Sigmoid colon (tissue), 7 donors: ENCODE data around the gene PANK4. TPM values are rescaled to one million over a fixed set of nuclear protein-coding genes. Genes with fewer than 3 reads are reported as not detected.
"Not testable (repeated sequence)": the region's sequence is repeated elsewhere in the genome, so short reads cannot be mapped to it uniquely, and the experiment has no call there.

ENCODE experiments used
- DNase-seq: peaks from one replicate; pipeline ENCODE4 v3.0.0-alpha.2; 2019
- H3K27ac ChIP-seq, 4 donors: fragments of 200-600 bp; sonication (generic); one replicate each; pipeline ENCODE4 v1.5.1; 2016 to 2019; ENCODE audit warnings: mild to moderate bottlenecking in 1 of 4
- H3K27me3 ChIP-seq, 3 donors: fragments of 200-600 bp; sonication (generic); one replicate each; pipeline ENCODE4 v1.5.1; 2019; ENCODE audit warnings: mild to moderate bottlenecking in 1 of 3
- H3K36me3 ChIP-seq, 4 donors: fragments of 200-600 bp; sonication (generic); one replicate each; pipeline ENCODE4 v1.5.1; 2016 to 2019
- H3K4me1 ChIP-seq, 4 donors: fragments of 200-600 bp; sonication (generic); one replicate each; pipeline ENCODE4 v1.5.1; 2017 to 2019
- H3K4me3 ChIP-seq, 4 donors: fragments of 200-600 bp; sonication (generic); one replicate each; pipeline ENCODE4 v1.5.1; 2017 to 2019; ENCODE audit warnings: mild to moderate bottlenecking in 2 of 4, moderate library complexity in 1 of 4
- H3K9me3 ChIP-seq, 4 donors: fragments of 200-600 bp in 3 of 4; sonication (generic) in 3 of 4; one replicate each; pipeline versions ENCODE4 v1.5.1 to v1.6.1; 2013 to 2019
- EP300 ChIP-seq, 4 donors: sonication (generic); formaldehyde crosslinking; IDR thresholded peaks; one replicate each; pipeline ENCODE4 v1.6.1; 2017; ENCODE audit warnings: antibody characterized with exemption in 4 of 4
- POLR2A ChIP-seq, 2 donors: fragments of 450-650 bp; IDR thresholded peaks; one replicate each; pipeline ENCODE4 v1.6.1; 2016; ENCODE audit warnings: antibody characterized with exemption in 2 of 2, mild to moderate bottlenecking in 2 of 2, moderate library complexity in 2 of 2
- POLR2AphosphoS5 ChIP-seq, 4 donors: sonication (generic); formaldehyde crosslinking; IDR thresholded peaks; one replicate each; pipeline ENCODE4 v1.6.1; 2017; ENCODE audit warnings: antibody characterized with exemption in 4 of 4
- WGBS, 2 donors: extraction: QIAGEN DNeasy Blood & Tissue Kit; methylation state at CpG; one replicate each; pipeline ENCODE4 v1.1.7; 2013; 5-methylcytosine and 5-hydroxymethylcytosine counted together
- intact Hi-C: fragments of 100-400 bp; cut with DNase I; formaldehyde crosslinking; loops from one replicate; pipeline ENCODE4 v1.15.1; 2023
- polyA plus RNA-seq, 3 donors: library from polyadenylated mRNA; stranded (reverse); fragments of 200-250 nt; gene quantifications; one replicate each; pipeline ENCODE4 v1.2.3, GENCODE V29; 2013
- total RNA-seq, 4 donors: library from RNA; depleted of rRNA; stranded (reverse); fragments of >200 nt; gene quantifications; one replicate each; pipeline ENCODE4 v1.1.0, GENCODE V29; 2016
- TF ChIP-seq, protein P1 (sequence below), 4 experiments: fragments of 450-650 bp in 3 of 4; fragments of 200-600 bp in 1 of 4; IDR thresholded peaks; one replicate each; pipeline ENCODE4 v1.5.1; 2016 to 2019; ENCODE audit warnings: antibody characterized with exemption in 4 of 4, mild to moderate bottlenecking in 3 of 4, moderate library complexity in 2 of 4
- donor health status: healthy with polysubstance abuse.
- donor health status: Bipolar disorder and iron deficiency.
- donor health status: healthy.

Gene PANK4
- total and polyA plus RNA-seq, 7 donors = 11.4 to 37.7 (median 25.4) TPM

- H3K9me3 ChIP-seq = no peaks in the 10 kb centered on the region
- H3K27ac ChIP-seq = no peak overlapping the region
- peaks cover 0 to 5% (median 0%) of the 10 kb centered on the region in 4 donors for H3K4me1 ChIP-seq
- peaks cover 0 to 77% (median 47%) of the 10 kb centered on the region in 3 donors for H3K27me3 ChIP-seq
- WGBS, 2 donors = 68 to 79% methylated on average over 8 of the region's 8 CpGs
- intact Hi-C loops = no loop called here
- no peak for DNase-seq
- H3K4me3 ChIP-seq = no peak overlapping the region
- TF ChIP-seq EP300 (IDR thresholded peaks at IDR 0.05) (no peak), POLR2AphosphoS5 (IDR thresholded peaks at IDR 0.05) (no peak), POLR2A (IDR thresholded peaks at IDR 0.05) (no peak)
- TF ChIP-seq, protein P1, sequence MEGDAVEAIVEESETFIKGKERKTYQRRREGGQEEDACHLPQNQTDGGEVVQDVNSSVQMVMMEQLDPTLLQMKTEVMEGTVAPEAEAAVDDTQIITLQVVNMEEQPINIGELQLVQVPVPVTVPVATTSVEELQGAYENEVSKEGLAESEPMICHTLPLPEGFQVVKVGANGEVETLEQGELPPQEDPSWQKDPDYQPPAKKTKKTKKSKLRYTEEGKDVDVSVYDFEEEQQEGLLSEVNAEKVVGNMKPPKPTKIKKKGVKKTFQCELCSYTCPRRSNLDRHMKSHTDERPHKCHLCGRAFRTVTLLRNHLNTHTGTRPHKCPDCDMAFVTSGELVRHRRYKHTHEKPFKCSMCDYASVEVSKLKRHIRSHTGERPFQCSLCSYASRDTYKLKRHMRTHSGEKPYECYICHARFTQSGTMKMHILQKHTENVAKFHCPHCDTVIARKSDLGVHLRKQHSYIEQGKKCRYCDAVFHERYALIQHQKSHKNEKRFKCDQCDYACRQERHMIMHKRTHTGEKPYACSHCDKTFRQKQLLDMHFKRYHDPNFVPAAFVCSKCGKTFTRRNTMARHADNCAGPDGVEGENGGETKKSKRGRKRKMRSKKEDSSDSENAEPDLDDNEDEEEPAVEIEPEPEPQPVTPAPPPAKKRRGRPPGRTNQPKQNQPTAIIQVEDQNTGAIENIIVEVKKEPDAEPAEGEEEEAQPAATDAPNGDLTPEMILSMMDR (IDR thresholded peaks at IDR 0.05) = no peak
- no peaks in the 10 kb centered on the region for H3K36me3 ChIP-seq
Observed at GRCh38 chr1:2460203-2460602, 66.2 kb downstream of the PANK4 start.

- TF ChIP-seq POLR2AphosphoS5 (IDR thresholded peaks at IDR 0.05) = no peak
- TF ChIP-seq EP300 (IDR thresholded peaks at IDR 0.05) = no peak
- TF ChIP-seq, protein P1 (IDR thresholded peaks at IDR 0.05) = no peak
- TF ChIP-seq POLR2A (IDR thresholded peaks at IDR 0.05) = no peak
- Histone ChIP-seq H3K9me3 (no peaks in the 10 kb centered on the region), H3K4me1 (peaks cover 0 to 5% (median 0%) of the 10 kb centered on the region in 4 donors), H3K27me3 (peaks cover 0 to 77% (median 48%) of the 10 kb centered on the region in 3 donors), H3K27ac (no peak overlapping the region), H3K4me3 (no peak overlapping the region), H3K36me3 (no peaks in the 10 kb centered on the region)
- intact Hi-C loops = no loop called here
- no peak for DNase-seq
- 51 to 66% methylated on average over 23 of the region's 23 CpGs for WGBS, 2 donors
Observed at GRCh38 chr1:2459757-2460156, 66.6 kb downstream of the PANK4 start.

DNA sequence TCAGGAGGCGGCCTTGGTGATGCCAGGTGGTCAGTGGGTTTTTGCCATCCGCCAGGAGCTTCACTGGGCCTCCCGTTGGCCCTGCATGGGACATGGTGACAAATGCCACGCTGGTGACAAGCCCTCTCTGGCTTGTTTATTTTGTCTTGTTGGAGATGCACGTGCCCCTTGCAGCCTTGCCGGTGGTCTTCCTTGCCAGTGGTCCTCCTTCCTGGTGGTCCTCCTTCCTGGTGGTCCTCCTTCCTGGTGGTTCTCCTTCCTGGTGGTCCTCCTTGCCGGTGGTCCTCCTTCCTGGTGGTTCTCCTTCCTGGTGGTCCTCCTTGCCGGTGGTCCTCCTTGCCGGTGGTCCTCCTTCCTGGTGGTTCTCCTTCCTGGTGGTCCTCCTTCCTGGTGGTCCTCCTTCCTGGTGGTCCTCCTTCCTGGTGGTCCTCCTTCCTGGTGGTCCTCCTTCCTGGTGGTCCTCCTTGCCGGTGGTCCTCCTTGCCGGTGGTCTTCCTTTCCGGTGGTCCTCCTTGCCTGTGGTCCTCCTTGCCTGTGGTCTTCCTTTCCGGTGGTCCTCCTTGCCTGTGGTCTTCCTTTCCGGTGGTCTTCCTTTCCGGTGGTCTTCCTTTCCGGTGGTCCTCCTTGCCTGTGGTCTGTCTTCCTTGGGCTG, 67.2 kb downstream of the PANK4 start:
- H3K27ac ChIP-seq, DNase-seq, H3K9me3 ChIP-seq, intact Hi-C loops, H3K4me1 ChIP-seq, H3K36me3 ChIP-seq, H3K4me3 ChIP-seq: not testable (repeated sequence)
- 76% methylated on average over 16 of the region's 16 CpGs for WGBS, 2 donors
- peaks cover 0 to 76% (median 48%) of the 10 kb centered on the region in 3 donors for H3K27me3 ChIP-seq

- TF ChIP-seq, protein P1 (IDR thresholded peaks at IDR 0.05) = no peak
- TF ChIP-seq POLR2AphosphoS5 (IDR thresholded peaks at IDR 0.05) (no peak), EP300 (IDR thresholded peaks at IDR 0.05) (no peak), POLR2A (IDR thresholded peaks at IDR 0.05) (no peak)
- Histone ChIP-seq H3K27ac (no peak overlapping the region), H3K4me3 (no peak overlapping the region), H3K4me1 (peaks cover 0 to 5% (median 0%) of the 10 kb centered on the region in 4 donors), H3K36me3 (no peaks in the 10 kb centered on the region), H3K9me3 (no peaks in the 10 kb centered on the region), H3K27me3 (peaks cover 3 to 76% (median 48%) of the 10 kb centered on the region in 3 donors)
- 76 to 85% methylated on average over 18 of the region's 18 CpGs for WGBS, 2 donors
- DNase-seq = no peak
- intact Hi-C loops = no loop called here
Observed at GRCh38 chr1:2458687-2459086, 67.7 kb downstream of the PANK4 start.

Other genes with a start within 250 kb of the PANK4 start
- gene MORN1, start 135.0 kb downstream of the PANK4 start, total RNA-seq = 1 to 10 TPM; 6.2 to 9.1 (median 6.7) TPM
- gene MORN1, start 135.0 kb downstream of the PANK4 start, polyA plus RNA-seq = 1 to 10 TPM; 2.4 to 9.1 (median 2.5) TPM
- gene RER1, start 134.8 kb downstream of the PANK4 start, total RNA-seq = 10 to 100 TPM; 49.0 to 56.2 (median 50.7) TPM
- gene RER1, start 134.8 kb downstream of the PANK4 start, polyA plus RNA-seq = 100 to 1,000 TPM in 1 of 3 donors, 10 to 100 TPM in 2; 40.8 to 113 (median 52.2) TPM
- 10 to 100 TPM; 12.8 to 17.0 (median 15.0) TPM for gene PEX10, start 114.0 kb downstream of the PANK4 start, total RNA-seq
- gene PEX10, start 114.0 kb downstream of the PANK4 start, polyA plus RNA-seq = 10 to 100 TPM in 2 of 3 donors, 1 to 10 TPM in 1; 9.9 to 21.9 (median 12.6) TPM
- 1 to 10 TPM in 2 of 4 donors, under 1 TPM in 1, not detected in 1; 0.54 to 1.7 (median 1.1) TPM for gene PLCH2, start 50.3 kb downstream of the PANK4 start, total RNA-seq
- gene PLCH2, start 50.3 kb downstream of the PANK4 start, polyA plus RNA-seq = 1 to 10 TPM in 1 of 3 donors, under 1 TPM in 1, not detected in 1; 0.60 to 3.8 TPM
- gene HES5, start 3.7 kb upstream of the PANK4 start, total RNA-seq = under 1 TPM in 1 of 4 donors, not detected in 3; 0.36 TPM
- 1 to 10 TPM in 1 of 3 donors, under 1 TPM in 1, not detected in 1; 0.61 to 1.2 TPM for gene HES5, start 3.7 kb upstream of the PANK4 start, polyA plus RNA-seq
- 10 to 100 TPM; 37.5 to 73.4 (median 60.4) TPM for gene TNFRSF14, start 29.8 kb upstream of the PANK4 start, total RNA-seq
- 100 to 1,000 TPM in 1 of 3 donors, 10 to 100 TPM in 2; 53.5 to 185 (median 64.7) TPM for gene TNFRSF14, start 29.8 kb upstream of the PANK4 start, polyA plus RNA-seq
- 10 to 100 TPM in 3 of 4 donors, 1 to 10 TPM in 1; 8.6 to 18.2 (median 15.3) TPM for gene PRXL2B, start 60.2 kb upstream of the PANK4 start, total RNA-seq
- gene PRXL2B, start 60.2 kb upstream of the PANK4 start, polyA plus RNA-seq = 10 to 100 TPM; 28.2 to 53.2 (median 42.1) TPM
- 1 to 10 TPM in 2 of 4 donors, under 1 TPM in 1, not detected in 1; 0.66 to 3.4 (median 2.9) TPM for gene MMEL1, start 106.4 kb upstream of the PANK4 start, total RNA-seq
- 10 to 100 TPM in 2 of 3 donors, 1 to 10 TPM in 1; 5.0 to 37.2 (median 14.8) TPM for gene MMEL1, start 106.4 kb upstream of the PANK4 start, polyA plus RNA-seq